A673 (cell line): ENCODE data around the gene ACBD3. TPM values are rescaled to one million over a fixed set of nuclear protein-coding genes. Genes with fewer than 3 reads are reported as not detected.
A peak's percentile ranks its signal among the peaks of the same experiment; 100 is the strongest.

Source experiments
- BruUV-seq: library from RNA; stranded (reverse); fragments of 400-500 nt; replicated peaks from 2 replicates; lab custom pipeline; 2021; lab: Mats Ljungman, UMichigan
- CTCF ChIA-PET: fragments of 300-600 bp; sonication (Branson Sonifier 250); formaldehyde crosslinking; loops from one replicate; lab custom pipeline; 2022; ENCODE audit warnings: antibody characterized with exemption; lab: Charles Lee
- POLR2A ChIA-PET: fragments of 300-600 bp; sonication (Branson Sonifier 250); formaldehyde crosslinking; loops from one replicate; lab custom pipeline; 2022; ENCODE audit warnings: antibody characterized with exemption; ENCODE audit not compliant: low non-redundant PET; lab: Charles Lee
- DNase-seq: peaks from one replicate; pipeline ENCODE4 v3.0.0-alpha.2; 2015; ENCODE audit warnings: low spot score
- H3K27ac ChIP-seq: fragments of 200-600 bp; sonication (generic); 2 replicates; pipeline ENCODE4 v1.5.1; 2016; ENCODE audit warnings: mixed run types, low read depth, mild to moderate bottlenecking, mixed read lengths, antibody characterized with exemption, low read length; ENCODE audit not compliant: poor library complexity, severe bottlenecking
- H3K27me3 ChIP-seq: fragments of 200-600 bp; sonication (generic); replicated peaks from 2 replicates; pipeline ENCODE4 v1.6.1; 2017; ENCODE audit warnings: mixed run types, low read depth, mild to moderate bottlenecking, mixed read lengths, antibody characterized with exemption, low read length; ENCODE audit not compliant: insufficient read depth, poor library complexity
- H3K36me3 ChIP-seq: fragments of 200-600 bp; sonication (generic); 2 replicates; pipeline ENCODE4 v1.6.1; 2016; ENCODE audit warnings: mixed run types, mild to moderate bottlenecking, mixed read lengths, antibody characterized with exemption, low read length; ENCODE audit not compliant: insufficient read depth, poor library complexity, severe bottlenecking
- H3K4me1 ChIP-seq: fragments of 200-600 bp; sonication (generic); 2 replicates; pipeline ENCODE4 v1.6.1; 2017; ENCODE audit warnings: mixed run types, mild to moderate bottlenecking, mixed read lengths, antibody characterized with exemption, low read length; ENCODE audit not compliant: insufficient read depth, poor library complexity, severe bottlenecking
- H3K4me3 ChIP-seq: fragments of 200-600 bp; sonication (generic); 2 replicates; pipeline ENCODE4 v1.5.1; 2016; ENCODE audit warnings: low read depth, mixed run types, mild to moderate bottlenecking, mixed read lengths, low read length; ENCODE audit not compliant: poor library complexity, severe bottlenecking
- H3K9me3 ChIP-seq: fragments of 200-600 bp; sonication (generic); 2 replicates; pipeline ENCODE4 v1.6.1; 2016; ENCODE audit warnings: mixed run types, low read depth, mild to moderate bottlenecking, mixed read lengths, antibody characterized with exemption, low read length; ENCODE audit not compliant: poor library complexity, severe bottlenecking
- CTCF ChIP-seq: fragments of 300-800, 200-600 bp; sonication (generic); conservative IDR thresholded peaks from 2 replicates; pipeline ENCODE4 v1.5.1; 2017; ENCODE audit warnings: low read depth, mild to moderate bottlenecking, antibody characterized with exemption, low read length, moderate library complexity, mixed read lengths
- EZH2 ChIP-seq: fragments of 200-600 bp; sonication (generic); IDR thresholded peaks from 2 replicates; pipeline ENCODE4 v1.6.1; 2017; ENCODE audit warnings: borderline replicate concordance, low read depth, mild to moderate bottlenecking, mixed read lengths, antibody characterized with exemption, low read length; ENCODE audit not compliant: poor library complexity, severe bottlenecking
- intact Hi-C: fragments of 100-400 bp; cut with micrococcal nuclease; formaldehyde crosslinking; loops from one replicate; pipeline ENCODE4 v1.10.0; 2022; ENCODE audit not compliant: unreplicated experiment
- total RNA-seq: library from RNA; stranded (reverse); gene quantifications from 2 replicates; pipeline ENCODE4 v1.2.3, GENCODE V29; 2021

Gene ACBD3
- total RNA-seq, 1 experiment from 2014 or later = 33.4 TPM

DNA sequence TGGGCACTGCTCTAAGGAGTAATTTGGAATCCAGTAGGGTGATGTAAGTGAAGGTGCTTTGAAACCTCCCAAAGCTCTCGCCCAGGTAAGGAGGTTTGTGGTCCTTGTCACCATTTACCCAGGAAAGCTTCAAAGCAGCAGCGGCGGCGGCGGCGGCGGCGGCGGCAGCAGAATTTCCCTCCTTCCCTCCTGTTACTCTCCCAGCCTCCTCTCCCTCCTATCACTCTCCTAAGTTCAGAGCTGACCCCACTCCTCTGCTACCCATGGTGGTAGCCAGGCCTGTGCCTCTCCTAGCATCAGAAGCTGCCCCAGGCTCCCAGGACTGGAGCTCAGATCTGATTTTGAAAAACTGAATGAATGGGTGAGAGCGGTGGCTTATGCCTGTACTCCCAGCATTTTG, 60.7 kb downstream of the ACBD3 start:
- no TSS peak for BruUV-seq
- Histone ChIP-seq H3K36me3 (no peaks in the 10 kb centered on the region), H3K27ac (no peak overlapping the region), H3K4me1 (peaks cover 11% of the 10 kb centered on the region), H3K27me3 (no peaks in the 10 kb centered on the region), H3K9me3 (no peaks in the 10 kb centered on the region), H3K4me3 (no peak overlapping the region)
- TF ChIP-seq CTCF = no peak
- intact Hi-C loops = loop anchor here (1.0 to 2.0 kb wide), 2 partner anchors 71 to 207 kb away; no protein-coding TSS in a partner anchor
- POLR2A ChIA-PET = interaction anchor here (0.6 kb wide), 1 partner anchor 54 kb away, joined by 3 read pairs; no protein-coding TSS in a partner anchor
- DNase-seq = no peak
- CTCF ChIA-PET = interaction anchor here (0.6 to 2.1 kb wide), 10 partner anchors 8 to 278 kb away, joined by 3 to 13 read pairs (median 4); no protein-coding TSS in a partner anchor

- no peaks in the 10 kb centered on the region for H3K36me3 ChIP-seq
- DNase-seq = peak; percentile 86
- intact Hi-C loops = loop anchor here (1.0 to 2.0 kb wide), 2 partner anchors 72 to 208 kb away; no protein-coding TSS in a partner anchor
- H3K4me3 ChIP-seq = no peak overlapping the region
- TF ChIP-seq EZH2 (no peak), CTCF (peak; percentile 96)
- no peak overlapping the region for H3K27ac ChIP-seq
- H3K4me1 ChIP-seq = peaks cover 11% of the 10 kb centered on the region
- H3K27me3 ChIP-seq = no peaks in the 10 kb centered on the region
- H3K9me3 ChIP-seq = no peaks in the 10 kb centered on the region
- no TSS peak for BruUV-seq
- CTCF ChIA-PET = interaction anchor here (0.6 to 2.1 kb wide), 10 partner anchors 8 to 279 kb away, joined by 3 to 13 read pairs (median 4); no protein-coding TSS in a partner anchor
- POLR2A ChIA-PET = no interaction called here
Observed at GRCh38 chr1:226125097-226125630, 61.4 kb downstream of the ACBD3 start.

DNA sequence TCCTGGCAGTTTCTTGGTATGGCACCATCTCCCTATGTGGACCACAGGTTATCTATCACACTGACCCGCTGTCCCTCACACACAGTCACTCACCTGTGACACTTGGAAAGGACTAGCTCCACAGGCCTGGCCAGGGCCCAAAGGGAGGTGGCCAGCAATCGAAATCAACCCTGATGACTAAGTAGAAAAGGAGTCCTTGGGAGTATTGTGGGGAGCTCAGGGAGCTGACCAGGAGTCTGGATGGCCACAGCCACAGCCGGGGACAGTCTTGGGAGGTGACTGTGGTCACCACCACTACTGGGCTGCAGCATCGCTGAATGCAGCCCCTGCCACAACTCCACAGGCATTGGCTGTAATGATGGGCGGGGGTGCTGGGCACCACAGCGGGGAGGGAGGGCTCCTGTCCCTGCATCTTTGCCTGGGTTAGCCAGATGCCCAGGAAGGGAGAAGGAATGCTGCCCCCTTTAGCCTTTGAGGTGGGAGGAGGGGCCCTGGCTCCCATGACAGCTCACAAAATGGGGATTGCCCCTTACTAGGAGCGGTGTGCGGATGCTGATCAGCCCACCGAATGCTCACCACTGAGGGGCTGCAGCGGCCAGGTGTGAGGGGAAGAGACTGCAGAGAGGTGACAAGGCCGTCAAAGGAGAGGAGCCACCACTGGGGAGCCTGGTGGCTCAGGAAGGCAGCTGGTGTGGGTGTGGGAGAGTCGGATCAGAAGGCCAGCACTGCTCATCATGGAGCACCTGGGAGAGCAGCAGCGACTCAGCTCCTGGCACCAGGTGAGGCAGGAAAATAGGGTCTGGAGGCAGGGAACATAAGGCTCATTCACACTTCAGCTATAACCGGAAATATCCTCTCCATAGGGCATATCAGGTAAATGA, 62.7 kb downstream of the ACBD3 start:
- H3K27ac ChIP-seq = no peak overlapping the region
- intact Hi-C loops = loop anchor here (2.0 to 5.0 kb wide), 3 partner anchors 42 to 209 kb away; partner anchors contain the start of gene SDE2
- H3K4me3 ChIP-seq = no peak overlapping the region
- no TSS peak for BruUV-seq
- H3K27me3 ChIP-seq = no peaks in the 10 kb centered on the region
- peaks cover 11% of the 10 kb centered on the region for H3K4me1 ChIP-seq
- CTCF ChIA-PET = interaction anchor here (0.7 to 2.1 kb wide), 6 partner anchors 14 to 78 kb away, joined by 3 to 13 read pairs (median 6); no protein-coding TSS in a partner anchor
- DNase-seq = no peak
- TF ChIP-seq EZH2 (no peak), CTCF (no peak)
- no peaks in the 10 kb centered on the region for H3K9me3 ChIP-seq
- no peaks in the 10 kb centered on the region for H3K36me3 ChIP-seq
- POLR2A ChIA-PET = no interaction called here
